Measurements from ENCODE around the gene PTMS. TPM values are rescaled to one million over a fixed set of nuclear protein-coding genes. Genes with fewer than 3 reads are reported as not detected.

Gene PTMS
- total RNA-seq, 2 experiments from 2014 or later = 7.8 to 9.8 TPM

GRCh38 chr12:6751767-6752166 is 14.4 kb upstream of the PTMS start:
- ChIA-PET POLR2A (interaction anchor here (0.6 to 2.5 kb wide), 7 partner anchors 8 to 100 kb away, joined by 3 to 18 read pairs (median 6); partner anchors contain the start of genes CDCA3, COPS7A, PTMS and USP5), CTCF (ENCODE audit: unreplicated experiment) (no interaction called here)
- Histone ChIP-seq H3K36me3 (ENCODE audit: insufficient read depth, low read length) (peaks cover 49% of the 10 kb centered on the region), H3K4me2 (ENCODE audit: low read length) (peak overlapping the region; percentile 87), H3K9me2 (ENCODE audit: insufficient read depth, low read length) (no peaks in the 10 kb centered on the region), H3K79me2 (ENCODE audit: insufficient read depth, low read depth, low read length) (peaks cover 8% of the 10 kb centered on the region; the same call in 1 of the 2 replicates), H3K27ac (ENCODE audit: low read depth, low read length, poor library complexity, severe bottlenecking) (no peak overlapping the region), H2AFZ (ENCODE audit: low read length) (no peak overlapping the region), H3K4me1 (ENCODE audit: insufficient read depth, low read length, poor library complexity, severe bottlenecking) (peaks cover 17% of the 10 kb centered on the region), H3K4me3 (ENCODE audit: low read depth, low read length, poor library complexity, severe bottlenecking) (peak overlapping the region; percentile 89), H4K20me1 (ENCODE audit: insufficient read depth, low read length) (no peaks in the 10 kb centered on the region), H3K9me3 (ENCODE audit: low read length) (no peaks in the 10 kb centered on the region)
- BruUV-seq (replicated peaks) = no TSS peak
- no peak for TF ChIP-seq EZH2phosphoT487 (IDR thresholded peaks at IDR 0.05; ENCODE audit: borderline replicate concordance, low read depth, low read length)
- TF ChIP-seq CTCF (conservative IDR thresholded peaks at IDR 0.05; ENCODE audit: low read length) = no peak
- no peak for DNase-seq (ENCODE audit: low spot score)
- intact Hi-C loops (cut with micrococcal nuclease; ENCODE audit: unreplicated experiment) = loop anchor here (2.0 kb wide), 1 partner anchor 55 kb away; no protein-coding TSS in a partner anchor

- BruUV-seq (replicated peaks) = no TSS peak
- Histone ChIP-seq H3K36me3 (ENCODE audit: insufficient read depth, low read length) (peaks cover 43% of the 10 kb centered on the region), H3K79me2 (ENCODE audit: insufficient read depth, low read depth, low read length) (peaks cover 8% of the 10 kb centered on the region; the same call in 1 of the 2 replicates), H3K4me3 (ENCODE audit: low read depth, low read length, poor library complexity, severe bottlenecking) (peak overlapping the region; percentile 89), H3K9me3 (ENCODE audit: low read length) (no peaks in the 10 kb centered on the region), H3K9me2 (ENCODE audit: insufficient read depth, low read length) (no peaks in the 10 kb centered on the region), H2AFZ (ENCODE audit: low read length) (peak overlapping the region; percentile 61; the same call in 1 of the 2 replicates), H3K4me1 (ENCODE audit: insufficient read depth, low read length, poor library complexity, severe bottlenecking) (peaks cover 17% of the 10 kb centered on the region), H3K27ac (ENCODE audit: low read depth, low read length, poor library complexity, severe bottlenecking) (peak overlapping the region; percentile 73), H3K4me2 (ENCODE audit: low read length) (peak overlapping the region; percentile 87), H4K20me1 (ENCODE audit: insufficient read depth, low read length) (no peaks in the 10 kb centered on the region)
- ChIA-PET CTCF (ENCODE audit: unreplicated experiment) (interaction anchor here (0.6 to 3.6 kb wide), 15 partner anchors 10 to 389 kb away, joined by 3 to 21 read pairs (median 4); partner anchors contain the start of genes CDCA3, GNB3, PTMS and USP5), POLR2A (interaction anchor here (0.6 to 2.5 kb wide), 18 partner anchors 8 to 218 kb away, joined by 3 to 18 read pairs (median 4); partner anchors contain the start of genes CDCA3, COPS7A, GNB3 and PTMS)
- intact Hi-C loops (cut with micrococcal nuclease; ENCODE audit: unreplicated experiment) = loop anchor here (2.0 kb wide), 1 partner anchor 56 kb away; no protein-coding TSS in a partner anchor
- TF ChIP-seq CTCF (conservative IDR thresholded peaks at IDR 0.05; ENCODE audit: low read length) (0 out of 2 replicates have a peak, but pooled peaks have one; percentile 25), EZH2phosphoT487 (IDR thresholded peaks at IDR 0.05; ENCODE audit: borderline replicate concordance, low read depth, low read length) (no peak)
- peak; percentile 42 for DNase-seq (ENCODE audit: low spot score)
Observed at GRCh38 chr12:6752167-6752920, 13.8 kb upstream of the PTMS start.
